Fibroblast of villous mesenchyme (primary cell): Measurements from ENCODE around the gene KRT3. TPM values are rescaled to one million over a fixed set of nuclear protein-coding genes. Genes with fewer than 3 reads are reported as not detected.

Source experiments
- DNase-seq: peaks from one replicate; pipeline ENCODE4 v3.0.0-alpha.2; 2010; ENCODE audit warnings: low read depth
- H3K4me3 ChIP-seq: 2 replicates; pipeline ENCODE4 v1.5.1; 2011; ENCODE audit warnings: low read depth, mild to moderate bottlenecking, low read length
- CTCF ChIP-seq: IDR thresholded peaks from 2 replicates; pipeline ENCODE4 v1.5.1; 2012; ENCODE audit warnings: low read depth, mild to moderate bottlenecking, low read length; ENCODE audit not compliant: insufficient read depth
- total RNA-seq: library from RNA; depleted of rRNA; stranded (reverse); fragments of >200 nt; gene quantifications from 2 replicates; pipeline ENCODE4 v1.2.3, GENCODE V29; 2012

The KRT3 gene
- total RNA-seq, 1 donor = not detected

DNA sequence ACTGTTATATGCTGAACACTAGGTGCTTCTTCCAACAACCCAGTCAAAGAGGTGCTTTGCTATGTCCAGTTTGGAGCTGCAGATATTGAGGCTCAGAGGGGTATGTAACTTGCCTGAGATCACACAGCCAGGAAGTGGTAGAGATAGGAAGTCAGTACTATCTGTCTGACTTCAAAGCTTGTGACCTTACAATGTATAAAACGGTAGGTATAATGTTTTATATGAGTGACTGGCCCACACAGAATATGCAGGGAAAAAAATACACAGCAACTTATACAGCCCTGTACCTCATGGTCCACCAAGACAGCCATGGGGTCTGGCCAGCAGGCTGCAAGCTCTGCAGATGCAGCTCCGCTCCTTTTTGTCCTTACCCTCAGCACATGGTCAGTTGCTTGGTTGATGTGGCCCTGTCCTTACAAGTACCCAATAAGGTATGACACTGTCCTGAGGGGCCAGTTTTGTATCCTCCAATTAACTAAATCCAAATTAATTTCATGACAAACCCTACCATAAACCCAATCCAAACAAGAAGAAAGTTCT is 21.9 kb upstream of the KRT3 start:
- TF ChIP-seq CTCF = no peak
- no peak for DNase-seq
- H3K4me3 ChIP-seq = no peak overlapping the region

DNA sequence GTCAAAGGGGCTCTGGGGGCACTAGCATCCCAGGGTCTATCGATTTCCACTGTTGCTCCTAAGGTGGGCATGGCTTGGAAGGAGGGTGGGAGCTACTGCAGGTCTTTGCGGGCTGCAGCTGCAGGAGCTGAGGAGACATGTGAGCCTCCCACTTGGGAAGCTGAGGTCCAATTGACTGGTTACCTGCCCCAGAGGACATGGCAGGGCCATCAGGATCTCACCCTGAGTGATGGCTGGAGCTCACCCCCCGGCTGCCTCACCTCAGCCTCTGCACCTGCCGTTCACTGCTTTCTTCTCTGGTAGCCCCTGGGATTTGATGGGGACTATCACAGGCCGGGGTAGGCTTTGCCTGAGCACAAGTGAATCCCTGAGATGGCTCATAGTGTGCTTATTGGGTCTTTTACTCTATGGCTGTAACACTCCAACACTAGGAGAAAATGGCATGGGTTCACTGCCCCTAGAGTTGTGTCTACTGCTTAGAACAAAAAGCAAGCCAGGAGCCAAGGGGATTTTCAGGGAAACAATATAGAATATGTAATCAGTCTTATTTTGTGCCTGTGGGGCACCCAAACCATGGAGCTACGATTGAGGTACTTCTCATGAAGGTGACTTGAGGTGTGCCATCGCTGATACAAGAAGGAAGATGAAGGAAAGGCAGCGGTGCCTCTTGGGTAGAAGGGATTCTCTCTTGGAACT is 21.2 kb upstream of the KRT3 start:
- no peak for DNase-seq
- no peak overlapping the region for H3K4me3 ChIP-seq
- TF ChIP-seq CTCF = no peak

GRCh38 chr12:52815676-52816588 is 20.0 kb upstream of the KRT3 start:
- no peak for TF ChIP-seq CTCF
- DNase-seq = no peak
- H3K4me3 ChIP-seq = no peak overlapping the region

DNA sequence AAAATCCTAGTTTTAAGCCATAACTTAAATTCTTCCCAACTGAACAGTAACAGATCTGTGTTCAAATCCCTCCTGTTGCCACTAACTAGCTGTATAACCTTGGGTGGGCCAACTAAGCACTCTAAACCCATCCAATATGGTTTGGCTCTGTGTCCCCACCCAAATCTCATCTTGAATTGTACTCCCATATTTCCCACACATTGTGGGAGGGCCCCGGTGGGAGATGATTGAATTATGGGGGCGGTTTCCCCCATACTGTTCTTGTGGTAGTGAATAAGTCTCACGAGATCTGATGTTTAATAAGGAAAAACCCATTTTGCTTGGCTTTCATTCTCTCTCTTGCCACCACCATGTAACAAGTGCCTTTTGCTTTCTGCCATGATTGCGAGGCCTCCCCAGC is 19.2 kb upstream of the KRT3 start:
- TF ChIP-seq CTCF = no peak
- DNase-seq = no peak

GRCh38 chr12:52814710-52815155 is 18.8 kb upstream of the KRT3 start:
- DNase-seq = no peak
- no peak for TF ChIP-seq CTCF
- H3K4me3 ChIP-seq = no peak overlapping the region

More for the DNA sequence above, 19.2 kb upstream of the KRT3 start:
- no peak overlapping the region for H3K4me3 ChIP-seq

DNA sequence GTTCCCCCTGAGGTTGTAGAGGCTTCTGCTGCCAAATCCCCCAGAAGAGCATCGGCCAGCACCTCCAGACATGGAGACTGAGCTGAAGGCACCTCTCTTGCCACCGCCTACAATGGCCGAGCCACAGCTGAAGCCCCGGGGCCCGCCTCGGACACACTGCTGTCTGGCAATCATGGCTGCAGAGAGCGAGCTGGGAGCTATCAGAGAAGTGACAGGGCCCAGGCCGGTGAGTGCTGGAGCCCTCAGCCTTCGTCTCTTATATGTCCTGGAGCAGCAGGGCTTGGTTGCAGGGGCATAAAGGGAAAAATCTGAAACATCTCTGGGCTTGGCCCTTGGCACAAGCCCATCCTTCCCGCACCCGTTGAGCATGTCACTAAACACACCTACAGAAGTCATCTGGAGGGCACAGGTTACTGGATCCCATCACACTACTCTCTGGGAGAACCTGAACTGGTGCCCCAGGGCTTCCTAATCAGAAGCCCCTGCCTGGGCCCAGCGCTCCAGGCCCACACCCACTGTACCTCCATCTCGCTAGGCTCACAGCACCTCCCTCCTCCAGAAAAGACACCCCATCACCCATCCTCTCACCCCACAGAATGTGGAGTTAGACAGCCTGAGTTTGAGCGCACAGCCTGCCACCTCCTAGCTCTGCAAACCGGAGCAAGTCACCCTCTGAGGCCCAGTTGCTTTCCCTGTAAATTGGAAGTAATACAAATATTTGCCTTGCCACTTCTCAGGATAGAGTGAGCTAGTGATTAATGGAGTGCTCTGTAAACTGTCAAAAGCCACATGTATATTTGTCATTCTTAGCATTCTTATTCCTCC is 18.2 kb upstream of the KRT3 start, which contains the start of gene KRT4:
Gene KRT4 (minus strand): TSS at position 232 of the 825 bp plus-strand sequence. CDS start 58 bp downstream, at position 174.
- peak; percentile 14 for DNase-seq
- no peak for TF ChIP-seq CTCF
- no peak within 1 kb of the TSS for H3K4me3 ChIP-seq
